ENCODE measurements around the gene TGFBI. TPM values are rescaled to one million over a fixed set of nuclear protein-coding genes. Genes with fewer than 3 reads are reported as not detected.

Gene TGFBI
- total RNA-seq, 1 donor from 2014 or later, result 2.3 TPM

- H3K4me1 Mint-ChIP-seq (ENCODE audit: low read depth), result no peaks in the 10 kb centered on the region
- no peak for TF ChIP-seq CTCF (IDR thresholded peaks at IDR 0.05; ENCODE audit: unreplicated experiment)
Observed at GRCh38 chr5:136039202-136039601, 10.4 kb downstream of the TGFBI start.

GRCh38 chr5:136040746-136041415, 12.1 kb downstream of the TGFBI start:
- Mint-ChIP-seq H3K27me3 (peaks cover 42% of the 10 kb centered on the region), H3K9me3 (ENCODE audit: low read depth) (no peaks in the 10 kb centered on the region), H3K4me3 (ENCODE audit: low read depth) (no peak overlapping the region), H3K27ac (no peak overlapping the region), H3K36me3 (ENCODE audit: insufficient read depth) (no peaks in the 10 kb centered on the region), H3K4me1 (ENCODE audit: low read depth) (no peaks in the 10 kb centered on the region)
- no peak for TF ChIP-seq CTCF (IDR thresholded peaks at IDR 0.05; ENCODE audit: unreplicated experiment)
- no peak for DNase-seq (ENCODE audit: low spot score, unreplicated experiment)

More at GRCh38 chr5:136039202-136039601, 10.4 kb downstream of the TGFBI start:
- Mint-ChIP-seq H3K27ac (no peak overlapping the region), H3K27me3 (peaks cover 45% of the 10 kb centered on the region), H3K4me3 (ENCODE audit: low read depth) (no peak overlapping the region), H3K9me3 (ENCODE audit: low read depth) (no peaks in the 10 kb centered on the region), H3K36me3 (ENCODE audit: insufficient read depth) (no peaks in the 10 kb centered on the region)
- DNase-seq (ENCODE audit: low spot score, unreplicated experiment), result no peak

- no peaks in the 10 kb centered on the region for H3K9me3 Mint-ChIP-seq (ENCODE audit: low read depth)
- H3K4me3 Mint-ChIP-seq (ENCODE audit: low read depth), result no peak overlapping the region
- H3K27me3 Mint-ChIP-seq, result peaks cover 36% of the 10 kb centered on the region
- H3K36me3 Mint-ChIP-seq (ENCODE audit: insufficient read depth), result no peaks in the 10 kb centered on the region
- H3K27ac Mint-ChIP-seq, result no peak overlapping the region
- no peak for DNase-seq (ENCODE audit: low spot score, unreplicated experiment)
- H3K4me1 Mint-ChIP-seq (ENCODE audit: low read depth), result no peaks in the 10 kb centered on the region
- TF ChIP-seq CTCF (IDR thresholded peaks at IDR 0.05; ENCODE audit: unreplicated experiment), result no peak
Observed at GRCh38 chr5:136042156-136042555, 13.4 kb downstream of the TGFBI start.

- no peaks in the 10 kb centered on the region for H3K36me3 Mint-ChIP-seq (ENCODE audit: insufficient read depth)
- H3K4me1 Mint-ChIP-seq (ENCODE audit: low read depth), result no peaks in the 10 kb centered on the region
- no peak for TF ChIP-seq CTCF (IDR thresholded peaks at IDR 0.05; ENCODE audit: unreplicated experiment)
- H3K27ac Mint-ChIP-seq, result no peak overlapping the region
- DNase-seq (ENCODE audit: low spot score, unreplicated experiment), result no peak
- H3K9me3 Mint-ChIP-seq (ENCODE audit: low read depth), result no peaks in the 10 kb centered on the region
- no peak overlapping the region for H3K4me3 Mint-ChIP-seq (ENCODE audit: low read depth)
- peaks cover 37% of the 10 kb centered on the region for H3K27me3 Mint-ChIP-seq
Observed at GRCh38 chr5:136042665-136043121, 13.9 kb downstream of the TGFBI start.

- H3K4me1 Mint-ChIP-seq (ENCODE audit: low read depth), result no peaks in the 10 kb centered on the region
- no peak for DNase-seq (ENCODE audit: low spot score, unreplicated experiment)
- H3K9me3 Mint-ChIP-seq (ENCODE audit: low read depth), result no peaks in the 10 kb centered on the region
- no peak for TF ChIP-seq CTCF (IDR thresholded peaks at IDR 0.05; ENCODE audit: unreplicated experiment)
- no peak overlapping the region for H3K27ac Mint-ChIP-seq
- no peak overlapping the region for H3K4me3 Mint-ChIP-seq (ENCODE audit: low read depth)
- H3K27me3 Mint-ChIP-seq, result peaks cover 39% of the 10 kb centered on the region
- H3K36me3 Mint-ChIP-seq (ENCODE audit: insufficient read depth), result no peaks in the 10 kb centered on the region
Observed at GRCh38 chr5:136043551-136043950, 14.8 kb downstream of the TGFBI start.

Data from progenitor cell of endocrine pancreas (in vitro differentiated cells).